Testis (tissue), 2 donors: ENCODE measurements around the gene LDAH.

ENCODE experiments used
- CTCF ChIP-seq, 3 experiments: fragments of 450-650 bp in 2 of 3; fragments of 200-600 bp in 1 of 3; sonication (generic) in 1 of 3; IDR thresholded peaks; one replicate each; pipeline ENCODE4 v1.5.1; 2016 to 2019; ENCODE audit warnings: antibody characterized with exemption in 3 of 3, mild to moderate bottlenecking in 2 of 3, moderate library complexity in 1 of 3
- POLR2A ChIP-seq: fragments of 450-650 bp; IDR thresholded peaks from one replicate; pipeline ENCODE4 v1.6.1; 2017; ENCODE audit warnings: antibody characterized with exemption, mild to moderate bottlenecking, moderate library complexity

- TF ChIP-seq POLR2A: no peak
- TF ChIP-seq CTCF (IDR thresholded peaks at IDR 0.05): no peak
These were observed 76.9 kb downstream of the LDAH start for GRCh38 chr2:20745924-20746555.
